ENCODE measurements around the gene IQGAP2.
A peak's percentile ranks its signal among the peaks of the same experiment; 100 is the strongest.

The IQGAP2 gene

DNA sequence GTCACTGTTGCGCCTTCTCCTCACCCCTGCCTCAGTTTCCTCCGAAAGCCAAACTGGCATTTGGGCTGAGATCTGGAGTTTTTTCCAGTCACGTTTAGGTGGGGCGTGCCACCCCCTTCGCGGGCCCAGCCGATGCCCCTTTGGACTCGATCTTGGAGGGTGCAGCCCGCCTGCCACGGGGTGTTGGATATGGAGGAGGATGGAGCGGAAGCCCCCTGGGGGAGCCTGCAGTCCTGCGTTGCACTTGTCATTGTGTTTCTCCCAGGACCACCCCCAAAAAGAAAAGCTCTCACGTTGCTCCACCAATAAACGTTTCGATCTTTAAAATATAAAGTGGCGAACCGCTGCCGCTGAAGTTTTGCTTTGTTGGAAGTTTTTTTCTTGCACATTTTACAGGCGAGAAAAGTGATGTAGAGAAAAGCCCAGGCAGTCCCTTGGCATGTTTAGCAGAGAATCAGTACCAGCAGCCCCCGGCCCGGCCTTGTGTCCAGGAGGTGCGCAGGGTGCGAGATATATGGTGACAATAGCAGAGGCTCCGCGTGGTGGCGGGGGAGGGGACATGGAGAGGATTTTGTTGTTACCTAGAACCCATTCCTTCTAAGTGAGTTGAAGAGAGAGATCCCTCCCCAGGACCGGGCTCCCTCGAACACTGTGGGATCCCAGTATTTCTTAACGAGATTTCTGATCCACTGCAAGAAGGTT lies 313.5 kb downstream of the IQGAP2 start:
- peak; percentile 24 for DNase-seq

DNA sequence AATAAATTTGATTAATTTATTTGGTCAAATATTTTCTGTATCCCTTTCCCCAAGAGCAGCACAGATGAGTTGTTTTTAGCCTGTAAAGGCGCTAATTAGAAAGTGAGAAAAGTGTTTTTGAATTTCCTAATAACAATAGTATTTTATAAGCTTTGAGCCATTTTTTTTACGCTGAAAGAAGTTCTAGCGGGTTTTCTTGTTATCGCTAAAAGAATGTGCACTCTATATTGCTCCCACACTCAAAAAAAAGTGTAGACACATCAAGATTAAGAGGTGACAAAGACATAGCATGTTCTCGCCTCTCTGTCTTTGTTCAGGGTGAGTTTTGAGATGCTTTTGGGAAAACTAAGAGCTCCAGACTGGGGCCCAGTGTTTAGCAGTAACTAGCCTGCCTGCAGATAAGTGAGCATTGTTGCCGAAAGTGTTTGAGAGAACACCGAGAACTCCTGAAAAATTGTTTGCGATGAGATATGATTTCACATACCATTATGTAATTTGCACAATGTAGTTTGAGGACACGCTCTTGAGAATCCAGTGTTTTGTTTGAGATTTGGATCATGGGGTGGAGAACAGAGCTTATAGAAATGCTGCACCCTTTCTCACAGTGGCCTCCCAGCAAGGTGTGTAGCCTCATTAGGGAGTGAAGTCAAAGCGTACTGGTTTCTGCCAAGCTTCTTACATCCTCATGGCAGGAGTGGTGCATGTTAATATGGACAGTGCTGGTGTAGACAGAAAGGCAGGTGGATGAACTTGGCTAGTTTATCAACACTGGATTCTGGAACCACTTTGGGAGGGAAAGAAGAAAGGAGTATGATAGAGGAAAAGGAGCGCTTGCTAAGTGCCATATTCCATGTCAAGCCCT lies 314.4 kb downstream of the IQGAP2 start:
- Histone ChIP-seq H3K4me3 (ENCODE audit: insufficient read depth in 1 of 2, low read depth in 1 of 2, low read length in 2 of 2) (peak overlapping the region in 1 of 2 experiments; percentile 91), H3K9me3 (ENCODE audit: control insufficient read depth, low read length) (no peaks in the 10 kb centered on the region), H3K18ac (ENCODE audit: low read depth in 1 of 2, low read length in 2 of 2) (peak overlapping the region in 1 of 2 experiments; percentile 91), H3K27me3 (ENCODE audit: control insufficient read depth in 1 of 2, insufficient read depth in 1 of 2, low read length in 2 of 2) (no peaks in the 10 kb centered on the region), H2BK120ac (ENCODE audit: low read depth, low read length) (no peak overlapping the region), H3K23ac (ENCODE audit: low read length in 2 of 2) (no peak overlapping the region), H3K4me2 (ENCODE audit: low read length, poor library complexity, severe bottlenecking) (peak overlapping the region; percentile 63), H4K91ac (ENCODE audit: low read length) (peak overlapping the region; percentile 75), H2BK15ac (ENCODE audit: low read depth, poor library complexity, severe bottlenecking) (no peak overlapping the region), H3K79me1 (replicated peaks; ENCODE audit: low read length, poor library complexity, severe bottlenecking) (peaks cover 7% of the 10 kb centered on the region), H3K14ac (ENCODE audit: low read length in 2 of 2) (no peak overlapping the region), H2BK12ac (ENCODE audit: low read length in 2 of 2) (peak overlapping the region; percentile 15 to 85), H2AFZ (ENCODE audit: low read depth, low read length) (no peak overlapping the region), H2AK5ac (ENCODE audit: low read length, severe bottlenecking) (peak overlapping the region; percentile 64), H3K27ac (ENCODE audit: low read length, poor library complexity, severe bottlenecking) (no peak overlapping the region), H3K36me3 (ENCODE audit: control insufficient read depth in 1 of 2, insufficient read depth in 2 of 2, low read depth in 1 of 2, low read length in 2 of 2) (peaks cover 0 to 6% of the 10 kb centered on the region in 2 experiments), H3K9ac (ENCODE audit: low read length) (peak overlapping the region; percentile 91), H4K8ac (ENCODE audit: low read length) (peak overlapping the region; percentile 73), H3K4me1 (ENCODE audit: control insufficient read depth, insufficient read depth, low read depth, low read length) (peaks cover 17% of the 10 kb centered on the region), H3K4ac (ENCODE audit: low read depth in 1 of 2, low read length in 2 of 2) (peak overlapping the region; percentile 56 to 91), H2BK5ac (ENCODE audit: low read depth, low read length, poor library complexity, severe bottlenecking) (no peak overlapping the region)
- WGBS, result 81% methylated on average over 7 of the region's 11 CpGs
- peak; percentile 20 for DNase-seq

More for the DNA sequence above, 313.5 kb downstream of the IQGAP2 start:
- H3K4me3 ChIP-seq (ENCODE audit: insufficient read depth in 1 of 2, low read depth in 1 of 2, low read length in 2 of 2), result peak overlapping the region; percentile 89 to 91
- H2AK5ac ChIP-seq (ENCODE audit: low read length, severe bottlenecking), result peak overlapping the region; percentile 87
- peak overlapping the region; percentile 100 for H3K18ac ChIP-seq (ENCODE audit: low read depth in 1 of 2, low read length in 2 of 2)
- H2BK120ac ChIP-seq (ENCODE audit: low read depth, low read length), result peak overlapping the region; percentile 96
- peak overlapping the region in 1 of 2 experiments; percentile 100 for H3K23ac ChIP-seq (ENCODE audit: low read length in 2 of 2)
- H2AFZ ChIP-seq (ENCODE audit: low read depth, low read length), result peak overlapping the region; percentile 87
- peak overlapping the region; percentile 96 for H4K91ac ChIP-seq (ENCODE audit: low read length)
- peaks cover 0 to 3% of the 10 kb centered on the region in 2 experiments for H3K36me3 ChIP-seq (ENCODE audit: control insufficient read depth in 1 of 2, insufficient read depth in 2 of 2, low read depth in 1 of 2, low read length in 2 of 2)
- WGBS, result 3% methylated on average over 25 of the region's 29 CpGs
- H3K4ac ChIP-seq (ENCODE audit: low read depth in 1 of 2, low read length in 2 of 2), result peak overlapping the region; percentile 92 to 100
- H3K9ac ChIP-seq (ENCODE audit: low read length), result peak overlapping the region; percentile 91
- peak overlapping the region; percentile 95 for H4K8ac ChIP-seq (ENCODE audit: low read length)
- H3K27me3 ChIP-seq (ENCODE audit: control insufficient read depth in 1 of 2, insufficient read depth in 1 of 2, low read length in 2 of 2), result no peaks in the 10 kb centered on the region
- peak overlapping the region; percentile 94 to 100 for H3K14ac ChIP-seq (ENCODE audit: low read length in 2 of 2)
- peaks cover 7% of the 10 kb centered on the region for H3K79me1 ChIP-seq (replicated peaks; ENCODE audit: low read length, poor library complexity, severe bottlenecking)
- peak overlapping the region; percentile 53 for H3K4me2 ChIP-seq (ENCODE audit: low read length, poor library complexity, severe bottlenecking)
- peak overlapping the region; percentile 28 for H3K27ac ChIP-seq (ENCODE audit: low read length, poor library complexity, severe bottlenecking)
- peaks cover 14% of the 10 kb centered on the region for H3K4me1 ChIP-seq (ENCODE audit: control insufficient read depth, insufficient read depth, low read depth, low read length)
- H2BK5ac ChIP-seq (ENCODE audit: low read depth, low read length, poor library complexity, severe bottlenecking), result peak overlapping the region; percentile 71
- H2BK15ac ChIP-seq (ENCODE audit: low read depth, poor library complexity, severe bottlenecking), result peak overlapping the region; percentile 94
- H2BK12ac ChIP-seq (ENCODE audit: low read length in 2 of 2), result peak overlapping the region; percentile 89 to 93
- H3K9me3 ChIP-seq (ENCODE audit: control insufficient read depth, low read length), result no peaks in the 10 kb centered on the region

DNA sequence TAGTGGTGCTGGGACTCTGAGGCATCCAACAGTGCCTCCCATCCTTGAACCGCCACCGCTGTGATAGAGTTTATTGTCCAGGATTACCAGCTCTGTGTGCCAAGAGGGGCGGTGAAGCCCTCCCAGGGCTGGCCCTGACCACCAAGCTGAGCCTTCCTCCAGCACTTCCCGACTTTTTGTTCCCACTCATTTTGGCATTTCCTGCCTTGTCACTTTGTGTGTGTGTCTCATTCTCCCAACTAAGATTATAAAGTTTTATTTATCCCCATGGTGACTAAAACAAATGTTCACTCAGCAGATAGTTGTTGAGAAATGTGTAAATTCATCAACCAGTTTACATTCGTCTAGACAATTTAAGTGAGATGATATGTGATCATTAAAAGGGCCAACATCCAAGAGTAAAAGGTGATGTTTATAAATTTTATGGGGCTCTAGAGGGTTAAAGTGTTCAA lies 315.3 kb downstream of the IQGAP2 start:
- Histone ChIP-seq H3K9me3 (ENCODE audit: control insufficient read depth, low read length) (no peaks in the 10 kb centered on the region), H3K14ac (ENCODE audit: low read length in 2 of 2) (no peak overlapping the region), H4K91ac (ENCODE audit: low read length) (no peak overlapping the region), H4K8ac (ENCODE audit: low read length) (peak overlapping the region; percentile 45), H3K23ac (ENCODE audit: low read length in 2 of 2) (no peak overlapping the region), H3K4me2 (ENCODE audit: low read length, poor library complexity, severe bottlenecking) (peak overlapping the region; percentile 63), H3K9ac (ENCODE audit: low read length) (no peak overlapping the region), H2AFZ (ENCODE audit: low read depth, low read length) (no peak overlapping the region), H3K18ac (ENCODE audit: low read depth in 1 of 2, low read length in 2 of 2) (peak overlapping the region in 1 of 2 experiments; percentile 67), H3K4me1 (ENCODE audit: control insufficient read depth, insufficient read depth, low read depth, low read length) (peaks cover 17% of the 10 kb centered on the region), H2AK5ac (ENCODE audit: low read length, severe bottlenecking) (no peak overlapping the region), H3K4ac (ENCODE audit: low read depth in 1 of 2, low read length in 2 of 2) (no peak overlapping the region), H2BK5ac (ENCODE audit: low read depth, low read length, poor library complexity, severe bottlenecking) (no peak overlapping the region), H3K79me1 (replicated peaks; ENCODE audit: low read length, poor library complexity, severe bottlenecking) (peaks cover 9% of the 10 kb centered on the region), H2BK120ac (ENCODE audit: low read depth, low read length) (no peak overlapping the region), H3K27me3 (ENCODE audit: control insufficient read depth in 1 of 2, insufficient read depth in 1 of 2, low read length in 2 of 2) (no peaks in the 10 kb centered on the region), H3K4me3 (ENCODE audit: insufficient read depth in 1 of 2, low read depth in 1 of 2, low read length in 2 of 2) (peak overlapping the region in 1 of 2 experiments; percentile 91), H2BK12ac (ENCODE audit: low read length in 2 of 2) (no peak overlapping the region), H3K27ac (ENCODE audit: low read length, poor library complexity, severe bottlenecking) (no peak overlapping the region), H3K36me3 (ENCODE audit: control insufficient read depth in 1 of 2, insufficient read depth in 2 of 2, low read depth in 1 of 2, low read length in 2 of 2) (peaks cover 0 to 8% of the 10 kb centered on the region in 2 experiments), H2BK15ac (ENCODE audit: low read depth, poor library complexity, severe bottlenecking) (no peak overlapping the region)
- peak; percentile 84 for DNase-seq
- WGBS, result 54% methylated on average over 5 of the region's 5 CpGs

DNA sequence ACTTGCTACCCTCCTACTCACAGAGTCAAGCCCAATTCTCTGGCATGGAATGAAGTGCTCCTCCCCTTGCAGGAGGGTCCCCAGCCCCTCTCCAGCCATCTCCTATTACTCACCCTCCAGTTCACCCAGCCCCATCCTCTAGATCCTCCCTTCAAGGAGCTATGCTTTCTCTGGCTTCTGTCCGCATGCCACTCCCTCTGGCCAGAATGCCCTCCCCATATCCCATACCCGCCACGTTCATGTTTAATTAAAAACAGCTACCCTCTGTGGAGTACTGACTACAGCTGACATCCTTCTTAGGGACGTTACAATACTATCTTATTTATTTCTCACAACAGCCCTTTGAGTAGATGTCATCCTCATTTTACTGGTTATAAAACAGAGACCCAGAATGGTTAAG lies 315.8 kb downstream of the IQGAP2 start:
- H2BK15ac ChIP-seq (ENCODE audit: low read depth, poor library complexity, severe bottlenecking), result no peak overlapping the region
- no peak overlapping the region for H2BK5ac ChIP-seq (ENCODE audit: low read depth, low read length, poor library complexity, severe bottlenecking)
- H3K4me1 ChIP-seq (ENCODE audit: control insufficient read depth, insufficient read depth, low read depth, low read length), result peaks cover 17% of the 10 kb centered on the region
- no peaks in the 10 kb centered on the region for H3K27me3 ChIP-seq (ENCODE audit: control insufficient read depth in 1 of 2, insufficient read depth in 1 of 2, low read length in 2 of 2)
- H2BK120ac ChIP-seq (ENCODE audit: low read depth, low read length), result no peak overlapping the region
- H3K18ac ChIP-seq (ENCODE audit: low read depth in 1 of 2, low read length in 2 of 2), result peak overlapping the region in 1 of 2 experiments; percentile 83
- no peak overlapping the region for H3K27ac ChIP-seq (ENCODE audit: low read length, poor library complexity, severe bottlenecking)
- peak overlapping the region in 1 of 2 experiments; percentile 50 for H3K4me3 ChIP-seq (ENCODE audit: insufficient read depth in 1 of 2, low read depth in 1 of 2, low read length in 2 of 2)
- H3K4ac ChIP-seq (ENCODE audit: low read depth in 1 of 2, low read length in 2 of 2), result no peak overlapping the region
- no peak overlapping the region for H3K23ac ChIP-seq (ENCODE audit: low read length in 2 of 2)
- H2AK5ac ChIP-seq (ENCODE audit: low read length, severe bottlenecking), result no peak overlapping the region
- peaks cover 9% of the 10 kb centered on the region for H3K79me1 ChIP-seq (replicated peaks; ENCODE audit: low read length, poor library complexity, severe bottlenecking)
- peak overlapping the region in 1 of 2 experiments; percentile 35 for H3K14ac ChIP-seq (ENCODE audit: low read length in 2 of 2)
- H4K91ac ChIP-seq (ENCODE audit: low read length), result no peak overlapping the region
- no peak for DNase-seq
- no peak overlapping the region for H4K8ac ChIP-seq (ENCODE audit: low read length)
- no peak overlapping the region for H3K9ac ChIP-seq (ENCODE audit: low read length)
- no peak overlapping the region for H2BK12ac ChIP-seq (ENCODE audit: low read length in 2 of 2)
- no peaks in the 10 kb centered on the region for H3K9me3 ChIP-seq (ENCODE audit: control insufficient read depth, low read length)
- no peak overlapping the region for H3K4me2 ChIP-seq (ENCODE audit: low read length, poor library complexity, severe bottlenecking)
- no peak overlapping the region for H2AFZ ChIP-seq (ENCODE audit: low read depth, low read length)
- H3K36me3 ChIP-seq (ENCODE audit: control insufficient read depth in 1 of 2, insufficient read depth in 2 of 2, low read depth in 1 of 2, low read length in 2 of 2), result peaks cover 0 to 8% of the 10 kb centered on the region in 2 experiments
- 98% methylated on average over 3 of the region's 4 CpGs for WGBS
